ENCODE results near the gene GRK1.

The GRK1 gene

GRCh38 chr13:113667771-113668490 lies 912 bp downstream of the GRK1 start:
- DNase-seq (ENCODE audit: low read depth), result no peak
- H3K4me3 ChIP-seq (ENCODE audit: low read length), result no peak overlapping the region
- no peak for TF ChIP-seq CTCF (conservative IDR thresholded peaks at IDR 0.05; ENCODE audit: low read depth, low read length)

- TF ChIP-seq CTCF (conservative IDR thresholded peaks at IDR 0.05; ENCODE audit: low read depth, low read length), result no peak
- no peak overlapping the region for H3K4me3 ChIP-seq (ENCODE audit: low read length)
- DNase-seq (ENCODE audit: low read depth), result no peak
These were observed 1.5 kb downstream of the GRK1 start for GRCh38 chr13:113668491-113668971.

GRCh38 chr13:113669231-113669754 lies 2.3 kb downstream of the GRK1 start:
- no peak for DNase-seq (ENCODE audit: low read depth)
- no peak overlapping the region for H3K4me3 ChIP-seq (ENCODE audit: low read length)
- TF ChIP-seq CTCF (conservative IDR thresholded peaks at IDR 0.05; ENCODE audit: low read depth, low read length), result no peak

- H3K4me3 ChIP-seq (ENCODE audit: low read length), result no peak overlapping the region
- DNase-seq (ENCODE audit: low read depth), result no peak
- no peak for TF ChIP-seq CTCF (conservative IDR thresholded peaks at IDR 0.05; ENCODE audit: low read depth, low read length)
These were observed 2.8 kb downstream of the GRK1 start for GRCh38 chr13:113669755-113670341.

GRCh38 chr13:113670541-113670940 lies 3.5 kb downstream of the GRK1 start:
- no peak overlapping the region for H3K4me3 ChIP-seq (ENCODE audit: low read length)
- no peak for DNase-seq (ENCODE audit: low read depth)
- TF ChIP-seq CTCF (conservative IDR thresholded peaks at IDR 0.05; ENCODE audit: low read depth, low read length), result no peak

- no peak for TF ChIP-seq CTCF (conservative IDR thresholded peaks at IDR 0.05; ENCODE audit: low read depth, low read length)
- no peak for DNase-seq (ENCODE audit: low read depth)
- no peak overlapping the region for H3K4me3 ChIP-seq (ENCODE audit: low read length)
These were observed 4.3 kb downstream of the GRK1 start for GRCh38 chr13:113671066-113672001.
